Trophoblast cell (in vitro differentiated cells and primary cell): ENCODE data around the gene PHKA2.

Source experiments
- DNase-seq, 2 donors: peaks; one replicate each; pipeline ENCODE4 v3.0.0-alpha.2; 2016
- H2AFZ ChIP-seq: 2 replicates; pipeline ENCODE4 v1.6.1; 2013; ENCODE audit warnings: low read length, moderate library complexity, mild to moderate bottlenecking; ENCODE audit not compliant: insufficient read depth, poor library complexity
- H2AK5ac ChIP-seq: 2 replicates; pipeline ENCODE4 v1.6.1; 2013; ENCODE audit warnings: mild to moderate bottlenecking, low read length
- H2BK120ac ChIP-seq: 2 replicates; pipeline ENCODE4 v1.6.1; 2013; ENCODE audit warnings: low read length, mild to moderate bottlenecking, moderate library complexity; ENCODE audit not compliant: insufficient read depth, poor library complexity
- H2BK12ac ChIP-seq: 2 replicates; pipeline ENCODE4 v1.6.1; 2013; ENCODE audit warnings: mild to moderate bottlenecking, low read length, moderate library complexity
- H2BK5ac ChIP-seq: 2 replicates; pipeline ENCODE4 v1.6.1; 2013; ENCODE audit warnings: low read length, low read depth, moderate library complexity, mild to moderate bottlenecking; ENCODE audit not compliant: poor library complexity
- H3K14ac ChIP-seq: 2 replicates; pipeline ENCODE4 v1.6.1; 2013; ENCODE audit warnings: mild to moderate bottlenecking, low read length
- H3K18ac ChIP-seq: 2 replicates; pipeline ENCODE4 v1.6.1; 2013; ENCODE audit warnings: mild to moderate bottlenecking, low read length
- H3K23ac ChIP-seq: 2 replicates; pipeline ENCODE4 v1.6.1; 2013; ENCODE audit warnings: low read length
- H3K27ac ChIP-seq: 2 replicates; pipeline ENCODE4 v1.5.1; 2013; ENCODE audit warnings: low read depth, mild to moderate bottlenecking, inconsistent platforms, low read length, moderate library complexity
- H3K27me3 ChIP-seq: 2 replicates; pipeline ENCODE4 v1.6.1; 2013; ENCODE audit warnings: inconsistent platforms, mild to moderate bottlenecking, low read length, moderate library complexity; ENCODE audit not compliant: insufficient read depth
- H3K36me3 ChIP-seq, 2 experiments: 1 replicate in 1 of 2; 2 replicates in 1 of 2; pipeline ENCODE4 v1.6.1; 2013; ENCODE audit warnings: low read length in 2 of 2, mild to moderate bottlenecking in 2 of 2, moderate library complexity in 1 of 2; ENCODE audit not compliant: insufficient read depth in 2 of 2, control insufficient read depth in 1 of 2
- H3K4ac ChIP-seq: 2 replicates; pipeline ENCODE4 v1.6.1; 2013; ENCODE audit warnings: low read depth, mild to moderate bottlenecking, low read length, moderate library complexity
- H3K4me1 ChIP-seq, 2 experiments: 1 replicate in 1 of 2; 2 replicates in 1 of 2; pipeline ENCODE4 v1.6.1; 2013; ENCODE audit warnings: low read length in 2 of 2, mild to moderate bottlenecking in 2 of 2, moderate library complexity in 1 of 2; ENCODE audit not compliant: insufficient read depth in 2 of 2, control insufficient read depth in 1 of 2
- H3K4me2 ChIP-seq: 2 replicates; pipeline ENCODE4 v1.6.1; 2013; ENCODE audit warnings: inconsistent platforms, mild to moderate bottlenecking, low read length, moderate library complexity
- H3K4me3 ChIP-seq: 2 replicates; pipeline ENCODE4 v1.5.1; 2013; ENCODE audit warnings: mild to moderate bottlenecking, low read depth, low read length, inconsistent platforms
- H3K79me1 ChIP-seq: one replicate; pipeline ENCODE4 v1.6.1; 2013; ENCODE audit warnings: low read length
- H3K79me2 ChIP-seq: 2 replicates; pipeline ENCODE4 v1.6.1; 2013; ENCODE audit warnings: low read length, mild to moderate bottlenecking; ENCODE audit not compliant: control insufficient read depth, insufficient read depth, poor library complexity
- H3K9ac ChIP-seq: 2 replicates; pipeline ENCODE4 v1.6.1; 2013; ENCODE audit warnings: mild to moderate bottlenecking, low read length
- H3K9me3 ChIP-seq: 2 replicates; pipeline ENCODE4 v1.6.1; 2013; ENCODE audit warnings: low read depth, mild to moderate bottlenecking, control low read depth, inconsistent platforms, low read length; ENCODE audit not compliant: insufficient read depth
- H4K12ac ChIP-seq: 2 replicates; pipeline ENCODE4 v1.6.1; 2013; ENCODE audit warnings: low read depth, mild to moderate bottlenecking, low read length, moderate library complexity
- H4K8ac ChIP-seq: 2 replicates; pipeline ENCODE4 v1.6.1; 2013; ENCODE audit warnings: low read depth, mild to moderate bottlenecking, low read length, moderate library complexity
- H4K91ac ChIP-seq: one replicate; pipeline ENCODE4 v1.6.1; 2013; ENCODE audit warnings: low read depth, mild to moderate bottlenecking, low read length, moderate library complexity
- WGBS: extraction: QIAGEN DNeasy Blood & Tissue Kit; methylation state at CpG from one replicate; pipeline ENCODE4 v1.1.7; 2013; ENCODE audit warnings: missing lambda C conversion rate; ENCODE audit not compliant: insufficient read length, insufficient coverage; ENCODE audit errors: extremely low coverage; 5-methylcytosine and 5-hydroxymethylcytosine counted together

The PHKA2 gene

GRCh38 chrX:18890049-18890381 is 93.9 kb downstream of the PHKA2 start:
- Histone ChIP-seq H3K4ac (no peak overlapping the region), H3K4me2 (no peak overlapping the region), H3K14ac (no peak overlapping the region), H4K91ac (no peak overlapping the region), H4K8ac (no peak overlapping the region), H3K9me3 (no peaks in the 10 kb centered on the region), H3K27me3 (no peaks in the 10 kb centered on the region), H2BK5ac (no peak overlapping the region), H4K12ac (no peak overlapping the region), H2BK120ac (no peak overlapping the region), H3K79me1 (peaks cover 9% of the 10 kb centered on the region), H3K27ac (no peak overlapping the region), H3K79me2 (peaks cover 2% of the 10 kb centered on the region), H3K23ac (no peak overlapping the region), H3K36me3 (peaks cover 8 to 16% of the 10 kb centered on the region in 2 experiments), H2BK12ac (no peak overlapping the region), H2AFZ (no peak overlapping the region), H3K9ac (no peak overlapping the region), H3K4me3 (no peak overlapping the region), H2AK5ac (no peak overlapping the region), H3K18ac (no peak overlapping the region), H3K4me1 (peaks cover 18 to 25% of the 10 kb centered on the region in 2 experiments)
- no peak for DNase-seq
- no CpG with 5 or more reads among the region's 7 CpGs for WGBS

- no peak overlapping the region for H3K27ac ChIP-seq
- H3K4me3 ChIP-seq, result no peak overlapping the region
- DNase-seq, result no peak
- H3K18ac ChIP-seq, result no peak overlapping the region
- H3K4ac ChIP-seq, result no peak overlapping the region
- no peak overlapping the region for H3K23ac ChIP-seq
- H4K91ac ChIP-seq, result no peak overlapping the region
- H3K79me2 ChIP-seq, result peaks cover 2% of the 10 kb centered on the region
- no peaks in the 10 kb centered on the region for H3K27me3 ChIP-seq
- no peak overlapping the region for H3K9ac ChIP-seq
- no peak overlapping the region for H2BK12ac ChIP-seq
- H2BK5ac ChIP-seq, result no peak overlapping the region
- WGBS, result no CpG with 5 or more reads among the region's 12 CpGs
- peaks cover 18 to 25% of the 10 kb centered on the region in 2 experiments for H3K4me1 ChIP-seq
- no peak overlapping the region for H3K14ac ChIP-seq
- H3K79me1 ChIP-seq, result peaks cover 9% of the 10 kb centered on the region
- H2BK120ac ChIP-seq, result no peak overlapping the region
- no peaks in the 10 kb centered on the region for H3K9me3 ChIP-seq
- H4K12ac ChIP-seq, result no peak overlapping the region
- no peak overlapping the region for H3K4me2 ChIP-seq
- H2AK5ac ChIP-seq, result no peak overlapping the region
- no peak overlapping the region for H2AFZ ChIP-seq
- H4K8ac ChIP-seq, result no peak overlapping the region
- peaks cover 8 to 14% of the 10 kb centered on the region in 2 experiments for H3K36me3 ChIP-seq
Measured at GRCh38 chrX:18889346-18890048, 94.4 kb downstream of the PHKA2 start.

- H3K4ac ChIP-seq, result no peak overlapping the region
- H3K18ac ChIP-seq, result no peak overlapping the region
- H2BK120ac ChIP-seq, result no peak overlapping the region
- H3K27me3 ChIP-seq, result no peaks in the 10 kb centered on the region
- no peak overlapping the region for H3K4me3 ChIP-seq
- peaks cover 22 to 28% of the 10 kb centered on the region in 2 experiments for H3K4me1 ChIP-seq
- DNase-seq, result no peak
- H2AK5ac ChIP-seq, result no peak overlapping the region
- H2AFZ ChIP-seq, result no peak overlapping the region
- no peak overlapping the region for H3K9ac ChIP-seq
- no peak overlapping the region for H3K14ac ChIP-seq
- peaks cover 11% of the 10 kb centered on the region for H3K79me1 ChIP-seq
- peaks cover 3 to 4% of the 10 kb centered on the region in 2 experiments for H3K36me3 ChIP-seq
- no peak overlapping the region for H4K8ac ChIP-seq
- no peak overlapping the region for H3K23ac ChIP-seq
- H3K79me2 ChIP-seq, result peaks cover 2% of the 10 kb centered on the region
- no peak overlapping the region for H4K12ac ChIP-seq
- no peak overlapping the region for H3K4me2 ChIP-seq
- no peak overlapping the region for H2BK12ac ChIP-seq
- no peak overlapping the region for H2BK5ac ChIP-seq
- no peaks in the 10 kb centered on the region for H3K9me3 ChIP-seq
- no CpG with 5 or more reads among the region's 4 CpGs for WGBS
- H4K91ac ChIP-seq, result no peak overlapping the region
- no peak overlapping the region for H3K27ac ChIP-seq
Measured at GRCh38 chrX:18888281-18888680, 95.6 kb downstream of the PHKA2 start.

DNA sequence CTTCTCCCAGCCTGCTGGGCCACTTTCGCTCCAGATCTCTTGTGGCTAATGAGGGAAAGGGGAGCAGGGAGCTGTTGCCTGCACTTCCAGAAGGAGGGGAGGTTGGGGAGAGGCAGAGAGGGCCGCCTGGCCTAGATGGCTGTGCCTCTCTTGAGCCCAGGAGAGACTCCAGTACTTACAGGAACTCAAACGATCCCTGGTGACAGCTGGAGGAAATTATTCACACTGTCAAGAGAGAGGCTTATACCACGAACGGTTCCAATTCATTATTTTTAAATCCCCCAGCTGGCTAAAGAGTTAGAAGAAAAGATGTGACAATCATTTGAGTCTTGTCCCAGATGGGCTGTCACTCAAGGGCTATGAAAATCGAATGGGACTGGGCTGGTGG is 96.1 kb downstream of the PHKA2 start:
- no CpG with 5 or more reads among the region's 6 CpGs for WGBS
- H3K27ac ChIP-seq, result no peak overlapping the region
- H3K4me1 ChIP-seq, result peaks cover 22 to 28% of the 10 kb centered on the region in 2 experiments
- no peak overlapping the region for H2BK5ac ChIP-seq
- no peak overlapping the region for H2AFZ ChIP-seq
- DNase-seq, result no peak
- H3K23ac ChIP-seq, result no peak overlapping the region
- H3K27me3 ChIP-seq, result no peaks in the 10 kb centered on the region
- no peak overlapping the region for H3K4me2 ChIP-seq
- peak overlapping the region; percentile 29 for H4K8ac ChIP-seq
- H3K18ac ChIP-seq, result no peak overlapping the region
- no peak overlapping the region for H3K9ac ChIP-seq
- H4K12ac ChIP-seq, result no peak overlapping the region
- peaks cover 2% of the 10 kb centered on the region for H3K79me2 ChIP-seq
- H3K4me3 ChIP-seq, result no peak overlapping the region
- H3K4ac ChIP-seq, result no peak overlapping the region
- peaks cover 2 to 3% of the 10 kb centered on the region in 2 experiments for H3K36me3 ChIP-seq
- H2BK120ac ChIP-seq, result no peak overlapping the region
- peak overlapping the region; percentile 21 for H4K91ac ChIP-seq
- peak overlapping the region; percentile 36 for H2AK5ac ChIP-seq
- H3K9me3 ChIP-seq, result no peaks in the 10 kb centered on the region
- peak overlapping the region; percentile 4 for H3K14ac ChIP-seq
- H2BK12ac ChIP-seq, result no peak overlapping the region
- H3K79me1 ChIP-seq, result peaks cover 11% of the 10 kb centered on the region
